ENCODE measurements around the gene ART4.

ART4 gene

DNA sequence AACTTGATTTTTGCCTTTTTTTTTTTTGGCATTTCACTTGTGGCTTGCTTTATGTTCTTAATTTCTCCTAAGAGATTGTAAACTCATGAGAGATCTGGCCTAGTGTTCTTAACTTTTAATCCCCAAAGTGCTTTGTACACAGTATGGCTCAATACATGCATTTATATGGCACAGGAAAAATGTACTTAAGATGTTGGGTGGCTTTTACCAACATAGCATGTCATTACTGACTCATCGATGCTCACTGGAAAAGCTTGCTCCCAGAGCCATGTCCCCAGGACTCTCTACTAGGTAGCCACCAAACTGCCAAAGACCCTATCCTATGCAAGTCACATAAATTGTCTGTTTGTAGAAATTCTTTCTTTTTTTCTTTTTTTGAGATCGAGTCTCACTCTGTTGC lies 16.3 kb downstream of the ART4 start:
- no peak overlapping the region for H3K4me3 ChIP-seq (ENCODE audit: low read depth, low read length)
- no peak overlapping the region for H3K27ac ChIP-seq (ENCODE audit: extremely low read depth, low read depth, low read length)
- no peaks in the 10 kb centered on the region for H3K36me3 ChIP-seq (ENCODE audit: control insufficient read depth in 2 of 2, insufficient read depth in 1 of 2, low read length in 2 of 2)
- ChIA-PET POLR2A (no interaction called here), CTCF (interaction anchor here (0.9 kb wide), 1 partner anchor 16 kb away, joined by 3 read pairs; no protein-coding TSS in a partner anchor)
- no peaks in the 10 kb centered on the region for H3K9me3 ChIP-seq (ENCODE audit: control insufficient read depth, insufficient read depth, low read depth, low read length)
- H3K4me1 ChIP-seq (ENCODE audit: control insufficient read depth, insufficient read depth, low read length): no peaks in the 10 kb centered on the region
- TF ChIP-seq, protein P1, sequence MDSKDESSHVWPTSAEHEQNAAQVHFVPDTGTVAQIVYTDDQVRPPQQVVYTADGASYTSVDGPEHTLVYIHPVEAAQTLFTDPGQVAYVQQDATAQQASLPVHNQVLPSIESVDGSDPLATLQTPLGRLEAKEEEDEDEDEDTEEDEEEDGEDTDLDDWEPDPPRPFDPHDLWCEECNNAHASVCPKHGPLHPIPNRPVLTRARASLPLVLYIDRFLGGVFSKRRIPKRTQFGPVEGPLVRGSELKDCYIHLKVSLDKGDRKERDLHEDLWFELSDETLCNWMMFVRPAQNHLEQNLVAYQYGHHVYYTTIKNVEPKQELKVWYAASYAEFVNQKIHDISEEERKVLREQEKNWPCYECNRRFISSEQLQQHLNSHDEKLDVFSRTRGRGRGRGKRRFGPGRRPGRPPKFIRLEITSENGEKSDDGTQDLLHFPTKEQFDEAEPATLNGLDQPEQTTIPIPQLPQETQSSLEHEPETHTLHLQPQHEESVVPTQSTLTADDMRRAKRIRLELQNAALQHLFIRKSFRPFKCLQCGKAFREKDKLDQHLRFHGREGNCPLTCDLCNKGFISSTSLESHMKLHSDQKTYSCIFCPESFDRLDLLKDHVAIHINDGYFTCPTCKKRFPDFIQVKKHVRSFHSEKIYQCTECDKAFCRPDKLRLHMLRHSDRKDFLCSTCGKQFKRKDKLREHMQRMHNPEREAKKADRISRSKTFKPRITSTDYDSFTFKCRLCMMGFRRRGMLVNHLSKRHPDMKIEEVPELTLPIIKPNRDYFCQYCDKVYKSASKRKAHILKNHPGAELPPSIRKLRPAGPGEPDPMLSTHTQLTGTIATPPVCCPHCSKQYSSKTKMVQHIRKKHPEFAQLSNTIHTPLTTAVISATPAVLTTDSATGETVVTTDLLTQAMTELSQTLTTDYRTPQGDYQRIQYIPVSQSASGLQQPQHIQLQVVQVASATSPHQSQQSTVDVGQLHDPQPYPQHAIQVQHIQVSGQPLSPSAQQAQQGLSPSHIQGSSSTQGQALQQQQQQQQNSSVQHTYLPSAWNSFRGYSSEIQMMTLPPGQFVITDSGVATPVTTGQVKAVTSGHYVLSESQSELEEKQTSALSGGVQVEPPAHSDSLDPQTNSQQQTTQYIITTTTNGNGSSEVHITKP (tag by site-specific recombination; IDR thresholded peaks at IDR 0.05): no peak
- no peak for TF ChIP-seq ZNF146 (tag by site-specific recombination; IDR thresholded peaks at IDR 0.05)
- TF ChIP-seq ZNF791 (tag by site-specific recombination; IDR thresholded peaks at IDR 0.05): no peak
- no peak for TF ChIP-seq ZBTB48 (tag by site-specific recombination; IDR thresholded peaks at IDR 0.05)
- no peak for TF ChIP-seq KLF9 (tag by site-specific recombination; IDR thresholded peaks at IDR 0.05; ENCODE audit: low read depth)
- TF ChIP-seq SP3 (tag by site-specific recombination; IDR thresholded peaks at IDR 0.05): no peak
- TF ChIP-seq ZBTB26 (tag by site-specific recombination; optimal IDR thresholded peaks at IDR 0.05): no peak
- no peak for TF ChIP-seq ZFP3 (tag by site-specific recombination; IDR thresholded peaks at IDR 0.05; ENCODE audit: low read depth)
- TF ChIP-seq PRDM4 (tag by site-specific recombination; IDR thresholded peaks at IDR 0.05): no peak
- no peak for TF ChIP-seq ZNF596 (tag by site-specific recombination; IDR thresholded peaks at IDR 0.05)
- TF ChIP-seq YY2 (tag by site-specific recombination; IDR thresholded peaks at IDR 0.05): no peak
- TF ChIP-seq ZNF202 (tag by site-specific recombination; IDR thresholded peaks at IDR 0.05; ENCODE audit: borderline replicate concordance): no peak
- TF ChIP-seq ZNF521 (tag by site-specific recombination; IDR thresholded peaks at IDR 0.05): no peak
- TF ChIP-seq, protein P2, sequence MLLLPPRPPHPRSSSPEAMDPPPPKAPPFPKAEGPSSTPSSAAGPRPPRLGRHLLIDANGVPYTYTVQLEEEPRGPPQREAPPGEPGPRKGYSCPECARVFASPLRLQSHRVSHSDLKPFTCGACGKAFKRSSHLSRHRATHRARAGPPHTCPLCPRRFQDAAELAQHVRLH (tag by site-specific recombination; IDR thresholded peaks at IDR 0.05): no peak
- TF ChIP-seq ZNF112 (tag by site-specific recombination; IDR thresholded peaks at IDR 0.05): no peak
- TF ChIP-seq, protein P3, sequence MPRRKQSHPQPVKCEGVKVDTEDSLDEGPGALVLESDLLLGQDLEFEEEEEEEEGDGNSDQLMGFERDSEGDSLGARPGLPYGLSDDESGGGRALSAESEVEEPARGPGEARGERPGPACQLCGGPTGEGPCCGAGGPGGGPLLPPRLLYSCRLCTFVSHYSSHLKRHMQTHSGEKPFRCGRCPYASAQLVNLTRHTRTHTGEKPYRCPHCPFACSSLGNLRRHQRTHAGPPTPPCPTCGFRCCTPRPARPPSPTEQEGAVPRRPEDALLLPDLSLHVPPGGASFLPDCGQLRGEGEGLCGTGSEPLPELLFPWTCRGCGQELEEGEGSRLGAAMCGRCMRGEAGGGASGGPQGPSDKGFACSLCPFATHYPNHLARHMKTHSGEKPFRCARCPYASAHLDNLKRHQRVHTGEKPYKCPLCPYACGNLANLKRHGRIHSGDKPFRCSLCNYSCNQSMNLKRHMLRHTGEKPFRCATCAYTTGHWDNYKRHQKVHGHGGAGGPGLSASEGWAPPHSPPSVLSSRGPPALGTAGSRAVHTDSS (tag by site-specific recombination; IDR thresholded peaks at IDR 0.05): no peak
- TF ChIP-seq, protein P4, sequence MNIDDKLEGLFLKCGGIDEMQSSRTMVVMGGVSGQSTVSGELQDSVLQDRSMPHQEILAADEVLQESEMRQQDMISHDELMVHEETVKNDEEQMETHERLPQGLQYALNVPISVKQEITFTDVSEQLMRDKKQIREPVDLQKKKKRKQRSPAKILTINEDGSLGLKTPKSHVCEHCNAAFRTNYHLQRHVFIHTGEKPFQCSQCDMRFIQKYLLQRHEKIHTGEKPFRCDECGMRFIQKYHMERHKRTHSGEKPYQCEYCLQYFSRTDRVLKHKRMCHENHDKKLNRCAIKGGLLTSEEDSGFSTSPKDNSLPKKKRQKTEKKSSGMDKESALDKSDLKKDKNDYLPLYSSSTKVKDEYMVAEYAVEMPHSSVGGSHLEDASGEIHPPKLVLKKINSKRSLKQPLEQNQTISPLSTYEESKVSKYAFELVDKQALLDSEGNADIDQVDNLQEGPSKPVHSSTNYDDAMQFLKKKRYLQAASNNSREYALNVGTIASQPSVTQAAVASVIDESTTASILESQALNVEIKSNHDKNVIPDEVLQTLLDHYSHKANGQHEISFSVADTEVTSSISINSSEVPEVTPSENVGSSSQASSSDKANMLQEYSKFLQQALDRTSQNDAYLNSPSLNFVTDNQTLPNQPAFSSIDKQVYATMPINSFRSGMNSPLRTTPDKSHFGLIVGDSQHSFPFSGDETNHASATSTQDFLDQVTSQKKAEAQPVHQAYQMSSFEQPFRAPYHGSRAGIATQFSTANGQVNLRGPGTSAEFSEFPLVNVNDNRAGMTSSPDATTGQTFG (tag by site-specific recombination; IDR thresholded peaks at IDR 0.05; ENCODE audit: borderline replicate concordance): no peak
- no peak for TF ChIP-seq SCRT2 (tag by site-specific recombination; IDR thresholded peaks at IDR 0.05)
